AML-193 (cell line): ENCODE results near the gene MRGPRX1.
"Not testable (repeated sequence)": the region's sequence is repeated elsewhere in the genome, so short reads cannot be mapped to it uniquely, and the experiment has no call there.

Experiments used
- DNase-seq, 2 experiments: peaks; one replicate each; lab custom pipeline; 2025; lab: John Stamatoyannopoulos, UW

Gene MRGPRX1

DNA sequence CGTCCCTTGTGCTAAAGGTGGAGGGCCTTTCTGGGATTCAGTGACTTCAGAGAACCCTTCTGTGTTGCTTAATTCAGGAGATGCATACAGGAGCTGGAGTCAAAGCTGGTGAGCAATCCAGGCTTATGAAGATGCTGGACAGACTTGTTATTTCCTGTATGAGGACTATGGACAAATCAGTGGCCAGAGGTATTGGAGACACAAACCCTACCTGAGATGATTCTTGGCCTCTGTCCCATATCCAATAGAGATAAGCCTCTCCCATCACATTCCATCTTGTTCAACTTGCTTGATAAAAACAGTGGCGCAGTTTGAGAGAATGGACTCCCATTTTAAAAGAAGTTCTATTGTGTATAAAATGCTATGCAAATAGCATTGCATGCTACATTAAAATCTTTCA, at the start of gene MRGPRX1:
Gene MRGPRX1 (minus strand): TSS at position 101 of the 400 bp plus-strand sequence. CDS start 4,630 bp downstream, outside the sequence.
- no peak for DNase-seq

DNA sequence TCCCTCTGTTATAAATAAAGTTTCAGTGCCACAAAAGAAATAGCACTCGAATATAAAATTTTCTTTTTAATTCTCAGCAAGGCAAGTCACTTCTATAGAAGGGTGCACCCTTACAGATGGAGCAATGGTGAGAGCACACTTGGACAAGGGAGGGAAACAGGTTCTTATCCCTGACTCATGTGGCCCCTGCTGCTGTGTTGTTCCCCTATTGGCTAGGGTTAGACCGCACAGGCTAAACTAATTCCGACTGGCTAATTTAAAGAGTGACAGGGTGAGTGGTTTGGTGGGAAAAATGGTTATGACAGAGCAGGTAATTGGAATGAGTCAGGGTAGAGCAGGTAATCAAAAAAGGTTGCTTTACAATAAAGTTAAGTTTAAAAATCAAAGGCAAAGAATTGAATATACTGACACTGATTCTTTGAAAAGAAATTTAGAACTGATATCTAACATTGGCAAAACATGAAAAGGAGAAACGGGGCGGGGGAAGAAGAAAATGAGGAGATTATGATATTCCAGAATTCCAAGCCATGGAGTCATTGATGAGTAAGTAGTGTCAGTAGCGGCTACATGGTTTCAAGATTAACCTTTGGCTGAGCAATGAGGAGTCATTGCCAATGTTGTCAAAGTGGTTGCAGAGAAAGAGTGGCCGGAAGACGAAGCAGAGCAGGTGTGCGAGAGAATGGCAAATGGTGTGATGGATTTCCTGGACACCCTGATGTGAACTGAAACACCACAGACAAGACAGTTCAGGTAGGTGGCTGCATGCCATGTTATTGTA, 48.4 kb upstream of the MRGPRX1 start:
- DNase-seq = no peak

DNA sequence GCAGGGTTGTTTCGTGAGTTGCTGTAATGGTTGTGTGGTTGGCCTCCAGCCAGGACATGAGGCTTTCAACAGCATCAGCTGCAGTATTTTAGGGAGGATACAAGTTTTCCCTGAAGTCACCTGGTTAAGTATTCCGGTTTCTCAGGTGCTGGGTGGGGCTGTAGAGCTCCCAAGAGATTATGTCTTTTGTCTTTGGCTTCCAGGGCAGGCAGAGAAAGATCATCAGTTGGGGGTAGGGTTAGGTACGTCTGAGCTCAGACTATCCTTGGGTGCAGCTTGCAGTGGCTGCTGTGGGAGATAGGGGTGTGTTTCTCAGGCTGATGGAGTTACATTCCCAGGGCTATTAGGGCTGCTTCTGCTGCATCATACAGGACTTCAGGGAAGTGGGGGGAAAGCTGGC, 47.5 kb upstream of the MRGPRX1 start:
- no peak for DNase-seq

- DNase-seq = no peak
These were observed 42.7 kb upstream of the MRGPRX1 start for GRCh38 chr11:18981897-18982296.

DNA sequence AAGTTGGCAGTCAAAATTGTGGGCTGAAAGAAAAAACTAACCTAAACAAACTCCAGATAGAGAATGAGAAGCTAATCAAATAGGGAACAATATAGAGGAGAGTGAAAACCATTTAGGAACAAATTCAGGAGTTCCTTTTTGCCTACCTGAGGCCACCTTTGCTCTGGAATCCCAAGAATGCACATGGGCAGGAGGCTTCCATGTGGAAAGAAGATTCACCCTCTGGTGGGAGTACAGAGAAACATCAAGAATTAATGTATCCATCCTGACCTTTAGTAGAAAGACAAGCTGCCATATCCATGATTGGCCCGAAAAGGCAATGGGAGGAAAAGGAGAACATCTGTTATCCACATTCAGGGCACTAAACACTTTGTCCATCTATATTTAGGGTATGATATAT, 35.0 kb upstream of the MRGPRX1 start:
- no peak for DNase-seq

GRCh38 chr11:18972336-18972735, 33.1 kb upstream of the MRGPRX1 start:
- DNase-seq = no peak

GRCh38 chr11:18969720-18970119, 30.5 kb upstream of the MRGPRX1 start:
- no peak for DNase-seq

GRCh38 chr11:18958221-18958910, 19.2 kb upstream of the MRGPRX1 start:
- no peak for DNase-seq

DNA sequence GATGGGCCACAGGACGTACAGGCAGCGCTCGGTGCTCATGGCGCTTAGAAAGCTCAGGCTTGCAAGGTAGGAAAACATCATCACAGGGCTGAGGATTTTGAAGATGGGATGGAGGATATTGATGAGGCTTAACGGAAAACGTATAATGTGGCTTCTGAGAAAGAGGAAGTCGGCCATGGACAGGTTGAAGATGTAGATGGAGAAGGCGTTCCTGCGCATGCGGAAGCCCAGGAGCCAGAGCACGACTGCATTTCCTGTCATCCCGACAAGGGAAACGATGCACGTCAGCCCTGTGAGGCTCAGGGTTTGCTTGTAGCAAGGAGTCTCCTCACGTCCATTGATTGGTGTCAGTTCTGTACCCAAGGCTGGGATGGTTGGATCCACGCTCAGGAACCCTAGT, 17.4 kb upstream of the MRGPRX1 start:
- no peak for DNase-seq

DNA sequence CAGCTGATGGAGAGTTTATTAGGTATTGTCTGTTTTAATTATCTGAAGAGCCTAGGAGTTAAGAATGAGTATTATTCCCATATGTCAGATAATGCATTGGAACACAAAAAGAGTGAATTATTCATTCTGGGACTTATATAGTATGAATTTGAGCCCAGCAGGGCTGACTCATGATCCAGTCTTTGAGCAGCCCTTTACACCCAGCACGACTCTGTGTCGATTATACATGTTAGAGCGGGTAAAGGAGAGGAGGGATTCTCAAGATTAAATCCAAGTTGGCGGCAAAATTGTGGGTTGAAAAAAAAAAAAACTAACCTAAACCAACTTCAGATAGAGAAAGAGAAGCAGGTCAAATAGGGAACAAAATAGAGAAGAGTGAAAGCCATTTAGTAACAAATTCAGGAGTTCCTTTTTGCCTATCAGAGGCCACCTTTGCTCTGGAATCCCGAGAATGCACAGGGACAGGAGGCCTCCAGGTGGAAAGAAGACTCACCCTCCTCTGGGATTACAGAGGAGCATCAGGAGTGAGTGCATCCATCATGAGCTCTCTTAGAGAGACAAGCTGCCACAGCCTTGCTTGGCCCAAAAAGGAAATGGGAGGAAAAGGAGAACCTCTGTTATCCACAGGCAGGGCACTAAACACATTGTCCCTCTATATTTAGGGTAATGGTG, 3.1 kb downstream of the MRGPRX1 start:
- DNase-seq = no peak

DNA sequence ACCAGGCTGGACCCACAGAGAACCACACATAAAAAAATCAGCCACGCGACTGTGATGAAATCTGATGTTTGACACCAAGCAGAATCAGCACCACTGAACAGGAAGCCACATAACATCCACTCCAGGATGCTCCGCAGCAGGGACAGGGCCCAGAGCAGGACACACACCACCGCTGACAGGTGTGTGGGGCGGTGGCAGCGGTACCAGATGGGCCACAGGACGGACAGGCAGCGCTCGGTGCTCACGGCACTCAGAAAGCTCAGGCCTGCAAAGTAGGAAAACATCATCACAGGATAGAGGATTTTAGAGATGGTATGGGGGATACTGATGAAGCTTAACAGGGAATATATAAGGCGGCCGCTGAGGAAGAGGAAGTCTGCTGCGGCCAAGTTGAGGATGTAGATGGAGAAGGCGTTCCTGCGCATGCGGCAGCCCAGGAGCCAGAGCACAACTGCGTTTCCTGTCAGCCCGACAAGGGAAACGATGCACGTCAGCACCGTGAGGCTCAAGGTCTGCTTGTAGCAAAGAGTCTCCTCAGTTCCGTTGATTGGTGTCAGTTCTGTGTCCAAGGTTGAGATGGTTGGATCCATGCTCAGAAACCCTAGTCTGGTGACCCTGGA, 4.9 kb downstream of the MRGPRX1 start:
- no peak for DNase-seq

DNA sequence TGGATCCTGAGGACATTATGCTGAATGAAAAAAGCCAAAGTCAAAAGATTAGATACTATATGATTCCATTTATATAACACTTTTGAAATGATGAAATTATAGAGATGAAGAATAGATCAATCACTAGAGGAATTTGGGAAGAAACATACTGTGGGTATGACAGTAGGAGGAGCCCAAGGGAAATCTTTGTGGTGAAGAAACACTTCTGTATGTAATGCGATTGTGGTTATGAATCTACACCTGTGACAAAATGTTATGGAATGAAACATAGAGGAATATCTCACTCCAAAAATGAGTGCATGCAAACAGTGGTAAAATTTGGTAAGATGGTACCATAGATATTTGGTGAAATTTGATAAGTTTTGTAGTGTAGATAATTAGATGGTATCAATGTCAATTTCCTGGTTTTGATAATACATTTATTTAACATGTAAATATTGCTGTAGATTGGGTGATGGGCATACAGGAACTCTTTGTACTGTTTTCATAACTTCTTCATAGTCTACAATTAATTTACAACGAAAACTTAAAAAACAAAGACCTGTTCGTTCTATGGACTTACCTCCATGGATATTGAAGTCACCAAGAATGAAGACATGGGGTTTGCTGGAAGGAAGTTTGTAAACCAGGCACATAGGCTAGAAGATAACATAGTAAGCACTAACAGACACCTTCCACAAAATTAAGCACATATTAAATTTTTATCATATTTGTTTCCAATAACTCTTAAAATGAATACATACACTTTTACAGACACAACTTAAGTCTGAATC, 11.5 kb downstream of the MRGPRX1 start:
- no peak for DNase-seq

- DNase-seq = not testable (repeated sequence)
These were observed 13.8 kb downstream of the MRGPRX1 start for GRCh38 chr11:18925426-18925825.

- no peak for DNase-seq
These were observed 26.3 kb downstream of the MRGPRX1 start for GRCh38 chr11:18912883-18913282.

DNA sequence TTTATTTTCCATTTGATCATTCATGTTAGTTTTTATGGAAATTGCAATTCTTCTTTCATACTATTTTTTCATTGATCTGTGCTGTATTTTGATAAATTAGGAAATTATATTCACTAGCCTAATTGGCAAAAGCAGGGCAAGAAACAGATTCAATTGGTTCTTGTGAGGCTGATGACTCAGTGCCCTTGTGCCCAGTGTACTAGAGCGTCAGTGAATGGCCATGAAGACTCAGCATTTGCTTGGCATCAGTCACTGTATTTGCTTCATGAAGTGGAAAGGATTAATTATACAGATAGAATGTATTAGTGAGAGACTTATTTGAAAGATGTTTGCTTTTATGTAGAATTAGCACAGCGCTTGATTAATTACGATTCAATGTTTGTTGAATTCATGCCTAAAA, 31.8 kb downstream of the MRGPRX1 start:
- DNase-seq = no peak

DNA sequence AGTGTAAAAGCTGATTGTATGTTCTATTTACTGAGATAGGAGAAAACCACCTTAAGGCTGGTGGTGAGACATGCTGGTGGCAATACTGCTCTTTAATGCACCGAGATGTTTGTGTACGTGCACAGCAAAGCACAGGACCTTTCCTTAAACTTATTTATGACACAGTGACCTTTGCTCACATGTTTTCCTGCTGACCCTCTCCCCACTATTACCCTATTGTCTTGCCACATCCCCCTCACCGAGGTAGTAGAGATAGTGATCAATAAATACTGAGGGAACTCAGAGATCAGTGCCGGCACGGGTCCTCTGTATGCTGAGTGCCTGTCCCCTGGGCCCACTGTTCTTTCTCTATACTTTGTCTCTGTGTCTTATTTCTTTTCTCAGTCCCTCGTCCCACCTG, 38.6 kb downstream of the MRGPRX1 start:
- not testable (repeated sequence) for DNase-seq

- DNase-seq = not testable (repeated sequence)
These were observed 39.0 kb downstream of the MRGPRX1 start for GRCh38 chr11:18900151-18900611.

GRCh38 chr11:18891712-18892111, 47.5 kb downstream of the MRGPRX1 start:
- DNase-seq = not testable (repeated sequence)

GRCh38 chr11:18890615-18891014, 48.6 kb downstream of the MRGPRX1 start:
- no peak for DNase-seq
